Lower leg skin (tissue), 3 donors: ENCODE results near the gene CYBA.

Source experiments
- POLR2A ChIP-seq, 2 donors: fragments of 450-650 bp; IDR thresholded peaks; one replicate each; pipeline ENCODE4 v1.6.1; 2016 to 2017; ENCODE audit warnings: antibody characterized with exemption in 2 of 2, mild to moderate bottlenecking in 1 of 2, moderate library complexity in 1 of 2
- TF ChIP-seq, protein P1 (sequence below), 3 donors: fragments of 450-650 bp; IDR thresholded peaks; one replicate each; pipeline ENCODE4 v1.5.1; 2016; ENCODE audit warnings: antibody characterized with exemption in 3 of 3, mild to moderate bottlenecking in 3 of 3, moderate library complexity in 2 of 3

DNA sequence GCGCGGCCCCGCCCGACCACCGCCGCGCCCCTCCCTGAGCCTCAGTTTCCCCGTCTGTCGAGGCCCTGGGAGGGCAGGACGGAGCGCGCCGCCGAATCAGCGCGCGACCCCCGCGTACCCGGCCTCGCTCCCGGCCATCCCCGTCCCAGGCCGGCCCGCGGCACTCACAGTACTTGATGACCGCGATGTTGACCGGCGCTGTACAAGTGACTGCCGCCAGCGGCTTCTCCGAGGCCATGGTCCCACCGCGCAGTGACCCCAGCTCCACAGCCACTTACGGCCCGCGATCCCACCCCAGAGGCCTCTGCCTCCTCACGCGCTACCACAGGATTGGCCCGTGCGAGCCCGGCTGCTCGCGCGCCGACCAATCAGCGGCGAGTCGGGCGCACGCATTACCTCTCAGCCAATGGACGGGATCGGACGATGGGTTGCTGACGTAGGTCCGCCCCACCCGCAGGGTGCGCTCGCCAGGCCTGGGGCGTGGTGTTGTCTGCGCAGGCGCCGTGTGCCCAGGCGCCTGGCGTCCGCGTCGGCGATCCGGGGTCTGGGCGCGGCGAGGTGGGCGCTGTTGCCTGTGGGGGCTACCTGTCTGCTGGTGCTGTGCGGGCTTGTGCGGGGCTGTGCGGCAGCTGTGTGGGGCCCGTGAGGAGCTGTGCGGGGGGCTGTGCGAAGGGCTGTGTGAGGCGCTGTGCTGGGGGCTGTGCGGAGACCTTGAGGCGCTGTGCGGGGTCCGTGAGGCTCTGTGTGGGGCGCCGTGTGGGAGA is 12.2 kb upstream of the CYBA start, which contains the start of gene MVD:
- TF ChIP-seq, protein P1, sequence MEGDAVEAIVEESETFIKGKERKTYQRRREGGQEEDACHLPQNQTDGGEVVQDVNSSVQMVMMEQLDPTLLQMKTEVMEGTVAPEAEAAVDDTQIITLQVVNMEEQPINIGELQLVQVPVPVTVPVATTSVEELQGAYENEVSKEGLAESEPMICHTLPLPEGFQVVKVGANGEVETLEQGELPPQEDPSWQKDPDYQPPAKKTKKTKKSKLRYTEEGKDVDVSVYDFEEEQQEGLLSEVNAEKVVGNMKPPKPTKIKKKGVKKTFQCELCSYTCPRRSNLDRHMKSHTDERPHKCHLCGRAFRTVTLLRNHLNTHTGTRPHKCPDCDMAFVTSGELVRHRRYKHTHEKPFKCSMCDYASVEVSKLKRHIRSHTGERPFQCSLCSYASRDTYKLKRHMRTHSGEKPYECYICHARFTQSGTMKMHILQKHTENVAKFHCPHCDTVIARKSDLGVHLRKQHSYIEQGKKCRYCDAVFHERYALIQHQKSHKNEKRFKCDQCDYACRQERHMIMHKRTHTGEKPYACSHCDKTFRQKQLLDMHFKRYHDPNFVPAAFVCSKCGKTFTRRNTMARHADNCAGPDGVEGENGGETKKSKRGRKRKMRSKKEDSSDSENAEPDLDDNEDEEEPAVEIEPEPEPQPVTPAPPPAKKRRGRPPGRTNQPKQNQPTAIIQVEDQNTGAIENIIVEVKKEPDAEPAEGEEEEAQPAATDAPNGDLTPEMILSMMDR (IDR thresholded peaks at IDR 0.05) = no peak
- no peak for TF ChIP-seq POLR2A (IDR thresholded peaks at IDR 0.05)
